Lower leg skin (tissue), 3 donors: ENCODE results near the gene C22orf23.

ENCODE experiments used
- CTCF ChIP-seq, 3 donors: fragments of 450-650 bp; IDR thresholded peaks; one replicate each; pipeline ENCODE4 v1.5.1; 2016; ENCODE audit warnings: antibody characterized with exemption in 3 of 3, mild to moderate bottlenecking in 3 of 3, moderate library complexity in 2 of 3
- POLR2A ChIP-seq, 2 donors: fragments of 450-650 bp; IDR thresholded peaks; one replicate each; pipeline ENCODE4 v1.6.1; 2016 to 2017; ENCODE audit warnings: antibody characterized with exemption in 2 of 2, mild to moderate bottlenecking in 1 of 2, moderate library complexity in 1 of 2

- TF ChIP-seq CTCF (IDR thresholded peaks at IDR 0.05), result no peak
- no peak for TF ChIP-seq POLR2A (IDR thresholded peaks at IDR 0.05)
These were observed 48.5 kb downstream of the C22orf23 start for GRCh38 chr22:37904572-37905533.
